GF-D8 (cell line): ENCODE data around the gene AGTRAP.

Source experiments
- DNase-seq: peaks from one replicate; lab custom pipeline; 2025; lab: John Stamatoyannopoulos, UW

AGTRAP gene

GRCh38 chr1:11784256-11784992, 48.5 kb downstream of the AGTRAP start:
- no peak for DNase-seq

- no peak for DNase-seq
Measured at GRCh38 chr1:11784993-11785769, 49.2 kb downstream of the AGTRAP start.

- DNase-seq: no peak
Measured at GRCh38 chr1:11786168-11786567, 50.2 kb downstream of the AGTRAP start.

GRCh38 chr1:11787251-11787803, 51.4 kb downstream of the AGTRAP start:
- DNase-seq: no peak

- no peak for DNase-seq
Measured at GRCh38 chr1:11787804-11788436, 52.0 kb downstream of the AGTRAP start.

- no peak for DNase-seq
Measured at GRCh38 chr1:11788549-11789053, 52.7 kb downstream of the AGTRAP start.

- no peak for DNase-seq
Measured at GRCh38 chr1:11789126-11790067, 53.5 kb downstream of the AGTRAP start.

- DNase-seq: no peak
Measured at GRCh38 chr1:11790101-11790879, 54.4 kb downstream of the AGTRAP start.

- DNase-seq: no peak
Measured at GRCh38 chr1:11790880-11791715, 55.2 kb downstream of the AGTRAP start.

- no peak for DNase-seq
Measured at GRCh38 chr1:11792106-11792505, 56.2 kb downstream of the AGTRAP start.

- DNase-seq: no peak
Measured at GRCh38 chr1:11793819-11794218, 57.9 kb downstream of the AGTRAP start.

- DNase-seq: no peak
Measured at GRCh38 chr1:11794446-11795237, 58.7 kb downstream of the AGTRAP start.

- no peak for DNase-seq
Measured at GRCh38 chr1:11795238-11795890, 59.4 kb downstream of the AGTRAP start.

GRCh38 chr1:11796036-11796828, 60.3 kb downstream of the AGTRAP start:
- DNase-seq: no peak

GRCh38 chr1:11797525-11798216, 61.7 kb downstream of the AGTRAP start:
- no peak for DNase-seq

GRCh38 chr1:11799099-11799498, 63.2 kb downstream of the AGTRAP start:
- no peak for DNase-seq

- DNase-seq: no peak
Measured at GRCh38 chr1:11799896-11800295, 64.0 kb downstream of the AGTRAP start.
